H1 (cell line): ENCODE measurements around the gene GPR156. TPM values are rescaled to one million over a fixed set of nuclear protein-coding genes. Genes with fewer than 3 reads are reported as not detected.

Experiments used
- CTCF ChIA-PET: fragments of 300-600 bp; sonication (Branson Sonifier 250); formaldehyde crosslinking; loops from one replicate; lab custom pipeline; 2021; ENCODE audit not compliant: partially characterized antibody; lab: Charles Lee
- POLR2A ChIA-PET: fragments of 300-600 bp; sonication (Branson Sonifier 250); formaldehyde crosslinking; loops from one replicate; lab custom pipeline; 2021; ENCODE audit warnings: inconsistent platforms; ENCODE audit not compliant: partially characterized antibody; lab: Charles Lee
- DNase-seq, 2 experiments: peaks; one replicate each; pipeline versions ENCODE4 v3.0.0 to v3.0.0-alpha.2; 2010 to 2022; ENCODE audit warnings: low spot score in 2 of 2, low read depth in 1 of 2, mixed read lengths in 1 of 2
- FAIRE-seq: peaks from 2 replicates; lab custom pipeline; 2011; peaks lifted over from hg19 to GRCh38; lab: Jason Lieb, UNC
- H2AFZ ChIP-seq: 2 replicates; pipeline ENCODE4 v1.8.1; 2012; ENCODE audit warnings: low read length, inconsistent platforms
- H2AK5ac ChIP-seq: 2 replicates; pipeline ENCODE4 v1.6.1; 2013; ENCODE audit warnings: low read depth, low read length
- H2BK120ac ChIP-seq: replicated peaks from 2 replicates; pipeline ENCODE3; 2013; ENCODE audit warnings: low read depth, low read length, inconsistent platforms
- H2BK12ac ChIP-seq: 2 replicates; pipeline ENCODE4 v1.6.1; 2013; ENCODE audit warnings: low read depth, low read length
- H2BK15ac ChIP-seq: 2 replicates; pipeline ENCODE4 v1.6.1; 2013; ENCODE audit warnings: low read length
- H2BK20ac ChIP-seq: 2 replicates; pipeline ENCODE4 v1.6.1; 2013; ENCODE audit warnings: low read length
- H2BK5ac ChIP-seq: 2 replicates; pipeline ENCODE4 v1.6.1; 2013; ENCODE audit warnings: low read depth, low read length
- H3K14ac ChIP-seq: 2 replicates; pipeline ENCODE4 v1.6.1; 2013; ENCODE audit warnings: inconsistent platforms; ENCODE audit not compliant: insufficient read length
- H3K18ac ChIP-seq: 2 replicates; pipeline ENCODE4 v1.6.1; 2013; ENCODE audit warnings: low read length; ENCODE audit errors: extremely low read depth
- H3K23ac ChIP-seq: 2 replicates; pipeline ENCODE4 v1.6.1; 2013; ENCODE audit warnings: inconsistent platforms; ENCODE audit not compliant: insufficient read length
- H3K23me2 ChIP-seq: 2 replicates; pipeline ENCODE4 v1.6.1; 2013; ENCODE audit warnings: low read depth, low read length
- H3K27ac ChIP-seq: 2 replicates; pipeline ENCODE4 v1.6.1; 2011; ENCODE audit warnings: low read depth, low read length, inconsistent platforms
- H3K27me3 ChIP-seq, 4 experiments: replicated peaks in 1 of 4; 1 replicate in 1 of 4; 2 replicates in 3 of 4; pipeline versions ENCODE4 v1.6.1 to v1.8.1; 2011 to 2013; ENCODE audit warnings: low read length in 3 of 4, mild to moderate bottlenecking in 3 of 4, inconsistent platforms in 2 of 4, mixed read lengths in 2 of 4, moderate library complexity in 1 of 4; ENCODE audit not compliant: control insufficient read depth in 3 of 4, insufficient read depth in 3 of 4; ENCODE audit errors: extremely low read depth in 1 of 4
- H3K36me3 ChIP-seq, 4 experiments: 2 replicates each; pipeline versions ENCODE4 v1.6.1 to v1.8.1; 2011 to 2013; ENCODE audit warnings: mild to moderate bottlenecking in 4 of 4, low read length in 3 of 4, moderate library complexity in 2 of 4, control low read depth in 1 of 4, inconsistent platforms in 1 of 4; ENCODE audit not compliant: insufficient read depth in 4 of 4, control insufficient read depth in 2 of 4
- H3K4ac ChIP-seq: replicated peaks from 2 replicates; pipeline ENCODE3; 2013; ENCODE audit warnings: low read length, low read depth, mixed read lengths, inconsistent platforms; ENCODE audit not compliant: insufficient read length
- H3K4me1 ChIP-seq, 4 experiments: replicated peaks in 1 of 4; 1 replicate in 1 of 4; 2 replicates in 3 of 4; pipeline versions ENCODE4 v1.6.1 to v1.8.1; 2011 to 2013; ENCODE audit warnings: low read length in 3 of 4, inconsistent platforms in 2 of 4, mixed read lengths in 1 of 4; ENCODE audit not compliant: insufficient read depth in 4 of 4, control insufficient read depth in 3 of 4
- H3K4me2 ChIP-seq, 2 experiments: 2 replicates each; pipeline versions ENCODE4 v1.6.1 to v1.8.1; 2011 to 2013; ENCODE audit warnings: low read depth in 2 of 2, low read length in 2 of 2, control low read depth in 1 of 2, inconsistent platforms in 1 of 2, mild to moderate bottlenecking in 1 of 2; ENCODE audit not compliant: insufficient read depth in 1 of 2
- H3K4me3 ChIP-seq, 4 experiments: fragments of 200-600, 300-600 bp in 1 of 4; sonication (generic), shearing (Covaris generic), sonication (Bioruptor Twin) in 1 of 4; 2 replicates each; pipeline versions ENCODE4 v1.5.1 to v1.8.1; 2011 to 2016; ENCODE audit warnings: low read length in 4 of 4, low read depth in 3 of 4, control low read depth in 2 of 4, inconsistent platforms in 2 of 4, mild to moderate bottlenecking in 2 of 4, mixed read lengths in 1 of 4, moderate library complexity in 1 of 4; ENCODE audit not compliant: insufficient read depth in 2 of 4; ENCODE audit errors: extremely low read depth in 1 of 4
- H3K56ac ChIP-seq: replicated peaks from 2 replicates; pipeline ENCODE3; 2013; ENCODE audit warnings: low read depth, mild to moderate bottlenecking, mixed read lengths, low read length, inconsistent platforms; ENCODE audit not compliant: insufficient read length
- H3K79me1 ChIP-seq: 2 replicates; pipeline ENCODE4 v1.6.1; 2013; ENCODE audit warnings: low read depth, low read length, control low read depth
- H3K79me2 ChIP-seq, 2 experiments: 2 replicates each; pipeline versions ENCODE4 v1.6.1 to v1.8.1; 2012 to 2013; ENCODE audit warnings: low read length in 2 of 2, mild to moderate bottlenecking in 2 of 2, inconsistent platforms in 1 of 2; ENCODE audit not compliant: insufficient read depth in 2 of 2, control insufficient read depth in 1 of 2
- H3K9ac ChIP-seq, 4 experiments: replicated peaks in 1 of 4; 1 replicate in 1 of 4; 2 replicates in 3 of 4; pipeline versions ENCODE4 v1.6.1 to v1.8.1; 2011 to 2013; ENCODE audit warnings: low read depth in 3 of 4, low read length in 3 of 4, control low read depth in 2 of 4, mild to moderate bottlenecking in 2 of 4, moderate library complexity in 2 of 4, inconsistent platforms in 1 of 4; ENCODE audit errors: extremely low read depth in 1 of 4
- H3K9me3 ChIP-seq, 2 experiments: 2 replicates each; pipeline versions ENCODE4 v1.6.1 to v1.8.1; 2012 to 2013; ENCODE audit warnings: mild to moderate bottlenecking in 2 of 2, moderate library complexity in 2 of 2, control low read depth in 1 of 2, inconsistent platforms in 1 of 2, low read depth in 1 of 2, low read length in 1 of 2, mixed read lengths in 1 of 2; ENCODE audit not compliant: insufficient read depth in 2 of 2
- H4K20me1 ChIP-seq, 2 experiments: replicated peaks in 1 of 2; 2 replicates each; pipeline versions ENCODE3 to v1.8.1; 2011 to 2013; ENCODE audit warnings: inconsistent platforms in 2 of 2, low read length in 2 of 2, mild to moderate bottlenecking in 1 of 2; ENCODE audit not compliant: insufficient read depth in 2 of 2, control insufficient read depth in 1 of 2
- H4K5ac ChIP-seq: 2 replicates; pipeline ENCODE4 v1.6.1; 2013; ENCODE audit warnings: low read length, low read depth, mixed read lengths, inconsistent platforms; ENCODE audit not compliant: insufficient read length
- H4K8ac ChIP-seq: 2 replicates; pipeline ENCODE4 v1.8.0; 2013; ENCODE audit warnings: mild to moderate bottlenecking, moderate library complexity, low read length, inconsistent platforms; ENCODE audit not compliant: insufficient read depth; ENCODE audit errors: extremely low read depth
- H4K91ac ChIP-seq: replicated peaks from 2 replicates; pipeline ENCODE3; 2013; ENCODE audit warnings: low read length, mixed read lengths, inconsistent platforms; ENCODE audit not compliant: insufficient read length
- EGR1 ChIP-seq: IDR thresholded peaks from 2 replicates; pipeline ENCODE4 v1.6.1; 2011; ENCODE audit warnings: low read depth, low read length, borderline replicate concordance
- EZH2 ChIP-seq: fragments of 200-600 bp; sonication (generic); IDR thresholded peaks from 2 replicates; pipeline ENCODE4 v1.7.1; 2012; ENCODE audit warnings: low read depth, mild to moderate bottlenecking, moderate library complexity, low read length, inconsistent platforms; ENCODE audit not compliant: severe bottlenecking
- MAFK ChIP-seq: IDR thresholded peaks from 2 replicates; pipeline ENCODE4 v1.6.1; 2012; ENCODE audit warnings: low read depth, mild to moderate bottlenecking, improper control_type of control experiment, low read length
- RAD21 ChIP-seq, 2 experiments: IDR thresholded peaks in 1 of 2; conservative IDR thresholded peaks in 1 of 2; 2 replicates each; pipeline ENCODE4 v1.6.1; 2011; ENCODE audit warnings: low read depth in 2 of 2, low read length in 2 of 2, improper control_type of control experiment in 1 of 2, inconsistent platforms in 1 of 2, mild to moderate bottlenecking in 1 of 2, moderate library complexity in 1 of 2
- SAP30 ChIP-seq: fragments of 300-600 bp; sonication (generic); IDR thresholded peaks from 2 replicates; pipeline ENCODE4 v1.7.1; 2012; ENCODE audit warnings: low read length, moderate library complexity, mild to moderate bottlenecking, inconsistent platforms; ENCODE audit not compliant: insufficient read depth, insufficient replicate concordance
- TAF7 ChIP-seq: optimal IDR thresholded peaks from 2 replicates; pipeline ENCODE3; 2011; ENCODE audit warnings: low read depth, mild to moderate bottlenecking, inconsistent platforms, low read length, moderate library complexity, borderline replicate concordance
- TCF12 ChIP-seq: IDR thresholded peaks from 2 replicates; pipeline ENCODE4 v1.6.1; 2011; ENCODE audit warnings: low read depth, mild to moderate bottlenecking, low read length
- WGBS, 2 experiments: shearing (Covaris generic) in 1 of 2; methylation state at CpG; one replicate each; pipeline versions ENCODE4 v1.1.6 to v1.1.7; 2013 to 2015; ENCODE audit warnings: low lambda C conversion rate in 2 of 2, mixed read lengths in 2 of 2, inconsistent platforms in 1 of 2, low coverage in 1 of 2, missing lambda C conversion rate in 1 of 2; ENCODE audit not compliant: insufficient replicate concordance in 2 of 2, insufficient coverage in 1 of 2, insufficient read length in 1 of 2; ENCODE audit errors: extremely low coverage in 1 of 2, missing lambda C conversion rate in 1 of 2; 5-methylcytosine and 5-hydroxymethylcytosine counted together
- polyA plus RNA-seq, 7 experiments: library from polyadenylated mRNA; depleted of rRNA in 3 of 7; stranded (reverse) in 5 of 7; unstranded in 2 of 7; fragments of >200 nt in 5 of 7; fragments of 200-250 nt in 2 of 7; gene quantifications; 1 replicate in 5 of 7; 2 replicates in 1 of 7; 4 replicates in 1 of 7; pipeline versions ENCODE4 v1.2.1 to v1.2.3, GENCODE V29; 2011 to 2013; ENCODE audit warnings: missing spikeins in 2 of 7, mixed read lengths in 2 of 7
- total RNA-seq: library from RNA; stranded (reverse); fragmentation: NEBNext Ultra II Directional; extraction: Animal tissue kit (Norgen Biotek cat#: 25700); gene quantifications from 2 replicates; pipeline ENCODE4 v1.2.1, GENCODE V29; 2021

Gene GPR156
- total and polyA plus RNA-seq, 2 of the 8 experiments (the other 6 are each of a cell fraction or from before 2014, with no cell fraction given), result 1.6 to 1.8 TPM

GRCh38 chr3:120276767-120277166 is 8.3 kb downstream of the GPR156 start:
- Histone ChIP-seq H3K27ac (no peak overlapping the region), H3K23me2 (no peaks in the 10 kb centered on the region), H3K4ac (no peak overlapping the region), H3K9ac (no peak overlapping the region), H3K9me3 (no peaks in the 10 kb centered on the region), H4K91ac (no peak overlapping the region), H3K27me3 (no peaks in the 10 kb centered on the region), H3K4me3 (no peak overlapping the region), H2AFZ (no peak overlapping the region), H3K79me2 (no peaks in the 10 kb centered on the region), H3K79me1 (no peaks in the 10 kb centered on the region), H2AK5ac (no peak overlapping the region), H3K56ac (no peak overlapping the region), H3K18ac (no peak overlapping the region), H2BK15ac (no peak overlapping the region), H2BK12ac (no peak overlapping the region), H3K23ac (no peak overlapping the region), H4K8ac (no peak overlapping the region), H3K4me1 (0 out of 7 replicates have a peak, but pooled peaks cover 0 to 2% (median 0%) of the 10 kb centered on the region in 4 experiments), H2BK5ac (no peak overlapping the region), H3K4me2 (no peak overlapping the region), H3K36me3 (no peaks in the 10 kb centered on the region), H4K20me1 (no peaks in the 10 kb centered on the region), H3K14ac (no peak overlapping the region), H2BK20ac (no peak overlapping the region), H4K5ac (no peak overlapping the region), H2BK120ac (no peak overlapping the region)
- POLR2A ChIA-PET, result no interaction called here
- FAIRE-seq, result no peak
- WGBS, 2 experiments, result 76% methylated on average over 2 of the region's 2 CpGs; no CpG with 5 or more reads in 1 of the 2 experiments
- CTCF ChIA-PET, result interaction anchor here (0.7 kb wide), 1 partner anchor 282 kb away, joined by 3 read pairs; no protein-coding TSS in a partner anchor
- DNase-seq, result no peak
- TF ChIP-seq TCF12, result no peak
- no peak for TF ChIP-seq TAF7
- TF ChIP-seq RAD21 (IDR thresholded peaks at IDR 0.05 in 1 of 2, conservative IDR thresholded peaks at IDR 0.05 in 1 of 2; ENCODE audit: low read depth in 2 of 2, low read length in 2 of 2), result no peak
- TF ChIP-seq MAFK, result no peak
- no peak for TF ChIP-seq EZH2
- no peak for TF ChIP-seq SAP30
- TF ChIP-seq EGR1, result no peak
